Measurements from ENCODE around the gene PRR22. TPM values are rescaled to one million over a fixed set of nuclear protein-coding genes. Genes with fewer than 3 reads are reported as not detected.
"Not testable (repeated sequence)": the region's sequence is repeated elsewhere in the genome, so short reads cannot be mapped to it uniquely, and the experiment has no call there.

The PRR22 gene
- total RNA-seq, 2 donors from 2014 or later, result 1.6 to 6.8 TPM

GRCh38 chr19:5743630-5744029 lies 40.9 kb downstream of the PRR22 start:
- Histone ChIP-seq H3K27me3 (replicated peaks; ENCODE audit: insufficient read depth) (no peaks in the 10 kb centered on the region), H3K9me3 (no peaks in the 10 kb centered on the region), H3K36me3 (no peaks in the 10 kb centered on the region), H3K4me1 (replicated peaks) (no peaks in the 10 kb centered on the region), H3K4me3 (no peak overlapping the region), H3K27ac (no peak overlapping the region)
- intact Hi-C loops (cut with DNase I), result no loop called here
- TF ChIP-seq POLR2A (IDR thresholded peaks at IDR 0.05) (no peak), POLR2AphosphoS5 (IDR thresholded peaks at IDR 0.05) (no peak), CTCF (IDR thresholded peaks at IDR 0.05) (no peak)
- no peak for DNase-seq (ENCODE audit: low spot score)

GRCh38 chr19:5742051-5742450 lies 42.5 kb downstream of the PRR22 start:
- H3K4me3 ChIP-seq, result no peak overlapping the region
- intact Hi-C loops (cut with DNase I), result no loop called here
- H3K27me3 ChIP-seq (replicated peaks; ENCODE audit: insufficient read depth), result no peaks in the 10 kb centered on the region
- TF ChIP-seq POLR2AphosphoS5 (IDR thresholded peaks at IDR 0.05) (no peak), CTCF (IDR thresholded peaks at IDR 0.05) (no peak), POLR2A (IDR thresholded peaks at IDR 0.05) (no peak)
- DNase-seq (ENCODE audit: low spot score), result no peak
- H3K9me3 ChIP-seq, result no peaks in the 10 kb centered on the region
- no peaks in the 10 kb centered on the region for H3K36me3 ChIP-seq
- no peak overlapping the region for H3K27ac ChIP-seq
- 87% methylated on average over 19 of the region's 19 CpGs for WGBS
- no peaks in the 10 kb centered on the region for H3K4me1 ChIP-seq (replicated peaks)

GRCh38 chr19:5738423-5738822 lies 46.1 kb downstream of the PRR22 start:
- TF ChIP-seq POLR2AphosphoS5 (IDR thresholded peaks at IDR 0.05) (no peak), POLR2A (IDR thresholded peaks at IDR 0.05) (no peak), CTCF (IDR thresholded peaks at IDR 0.05) (no peak)
- no peaks in the 10 kb centered on the region for H3K36me3 ChIP-seq
- no peaks in the 10 kb centered on the region for H3K27me3 ChIP-seq (replicated peaks; ENCODE audit: insufficient read depth)
- H3K27ac ChIP-seq, result no peak overlapping the region
- DNase-seq (ENCODE audit: low spot score), result no peak
- intact Hi-C loops (cut with DNase I), result no loop called here
- no peaks in the 10 kb centered on the region for H3K9me3 ChIP-seq
- H3K4me3 ChIP-seq, result no peak overlapping the region
- no peaks in the 10 kb centered on the region for H3K4me1 ChIP-seq (replicated peaks)
- 77% methylated on average over 8 of the region's 8 CpGs for WGBS

- 76% methylated on average over 2 of the region's 2 CpGs for WGBS
- H3K4me3 ChIP-seq; H3K4me1 ChIP-seq (replicated peaks); H3K9me3 ChIP-seq; DNase-seq (ENCODE audit: low spot score); intact Hi-C loops (cut with DNase I); H3K27ac ChIP-seq; H3K27me3 ChIP-seq (replicated peaks; ENCODE audit: insufficient read depth); H3K36me3 ChIP-seq: not testable (repeated sequence)
Measured at GRCh38 chr19:5733172-5733571, 51.4 kb downstream of the PRR22 start.

Other genes with a start within 250 kb of the PRR22 start
- gene TINCR, start 216.8 kb downstream of the PRR22 start, total RNA-seq, result 1 to 10 TPM; 6.7 to 8.4 TPM
- 100 to 1,000 TPM in 1 of 2 donors, 10 to 100 TPM in 1; 37.8 to 118 TPM for gene SAFB2, start 162.0 kb downstream of the PRR22 start, total RNA-seq
- 100 to 1,000 TPM in 1 of 2 donors, 10 to 100 TPM in 1; 63.6 to 182 TPM for gene SAFB, start 161.7 kb downstream of the PRR22 start, total RNA-seq
- gene MICOS13, start 104.2 kb downstream of the PRR22 start, total RNA-seq, result 10 to 100 TPM; 42.8 to 54.2 TPM
- gene HSD11B1L, start 103.7 kb downstream of the PRR22 start, total RNA-seq, result 10 to 100 TPM; 15.6 to 17.9 TPM
- 1,000 to 10,000 TPM in 1 of 2 donors, 100 to 1,000 TPM in 1; 628 to 1,303 TPM for gene RPL36, start 94.5 kb downstream of the PRR22 start, total RNA-seq
- 100 to 1,000 TPM in 1 of 2 donors, 10 to 100 TPM in 1; 62.7 to 120 TPM for gene LONP1, start 64.6 kb downstream of the PRR22 start, total RNA-seq
- gene CATSPERD, start 64.1 kb downstream of the PRR22 start, total RNA-seq, result 1 to 10 TPM in 1 of 2 donors, not detected in 1; 1.4 TPM
- gene DUS3L, start 6.4 kb upstream of the PRR22 start, total RNA-seq, result 10 to 100 TPM; 43.8 to 57.5 TPM
- 10 to 100 TPM in 1 of 2 donors, 1 to 10 TPM in 1; 9.7 to 12.9 TPM for gene NRTN, start 20.3 kb upstream of the PRR22 start, total RNA-seq
- under 1 TPM in 1 of 2 donors, not detected in 1; 0.62 TPM for gene FUT6, start 55.0 kb upstream of the PRR22 start, total RNA-seq
- gene FUT3, start 66.7 kb upstream of the PRR22 start, total RNA-seq, result 1 to 10 TPM; 1.4 to 2.1 TPM
- not detected for gene FUT5, start 85.8 kb upstream of the PRR22 start, total RNA-seq
- 100 to 1,000 TPM; 259 to 327 TPM for gene NDUFA11, start 119.0 kb upstream of the PRR22 start, total RNA-seq
- gene VMAC, start 120.1 kb upstream of the PRR22 start, total RNA-seq, result 10 to 100 TPM; 23.6 to 29.0 TPM
- gene CAPS, start 129.5 kb upstream of the PRR22 start, total RNA-seq, result 10 to 100 TPM; 27.9 to 36.8 TPM
- 100 to 1,000 TPM in 1 of 2 donors, 10 to 100 TPM in 1; 84.6 to 120 TPM for gene RANBP3, start 193.4 kb upstream of the PRR22 start, total RNA-seq